ENCODE data around the gene ITPKA.

The ITPKA gene

GRCh38 chr15:41489641-41490040 is 4.0 kb upstream of the ITPKA start:
- H3K4me1 ChIP-seq (ENCODE audit: insufficient read depth, low read length, severe bottlenecking), result peaks cover 18% of the 10 kb centered on the region
- no peak overlapping the region for H3K4me3 ChIP-seq (ENCODE audit: low read depth, low read length, poor library complexity, severe bottlenecking)
- H3K4me2 ChIP-seq (ENCODE audit: low read length), result no peak overlapping the region
- no peak overlapping the region for H2AFZ ChIP-seq (ENCODE audit: low read length)
- H3F3A ChIP-seq (ENCODE audit: insufficient read depth, low read length), result no peaks in the 10 kb centered on the region
- TF ChIP-seq EZH2 (IDR thresholded peaks at IDR 0.05; ENCODE audit: borderline replicate concordance, low read length), result no peak
- TF ChIP-seq, protein P1, sequence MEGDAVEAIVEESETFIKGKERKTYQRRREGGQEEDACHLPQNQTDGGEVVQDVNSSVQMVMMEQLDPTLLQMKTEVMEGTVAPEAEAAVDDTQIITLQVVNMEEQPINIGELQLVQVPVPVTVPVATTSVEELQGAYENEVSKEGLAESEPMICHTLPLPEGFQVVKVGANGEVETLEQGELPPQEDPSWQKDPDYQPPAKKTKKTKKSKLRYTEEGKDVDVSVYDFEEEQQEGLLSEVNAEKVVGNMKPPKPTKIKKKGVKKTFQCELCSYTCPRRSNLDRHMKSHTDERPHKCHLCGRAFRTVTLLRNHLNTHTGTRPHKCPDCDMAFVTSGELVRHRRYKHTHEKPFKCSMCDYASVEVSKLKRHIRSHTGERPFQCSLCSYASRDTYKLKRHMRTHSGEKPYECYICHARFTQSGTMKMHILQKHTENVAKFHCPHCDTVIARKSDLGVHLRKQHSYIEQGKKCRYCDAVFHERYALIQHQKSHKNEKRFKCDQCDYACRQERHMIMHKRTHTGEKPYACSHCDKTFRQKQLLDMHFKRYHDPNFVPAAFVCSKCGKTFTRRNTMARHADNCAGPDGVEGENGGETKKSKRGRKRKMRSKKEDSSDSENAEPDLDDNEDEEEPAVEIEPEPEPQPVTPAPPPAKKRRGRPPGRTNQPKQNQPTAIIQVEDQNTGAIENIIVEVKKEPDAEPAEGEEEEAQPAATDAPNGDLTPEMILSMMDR (IDR thresholded peaks at IDR 0.05; ENCODE audit: low read length), result no peak
- H4K20me1 ChIP-seq (ENCODE audit: insufficient read depth, low read length), result no peaks in the 10 kb centered on the region
- H3K27me3 ChIP-seq (ENCODE audit: insufficient read depth, low read length), result peaks cover 6% of the 10 kb centered on the region
- no peaks in the 10 kb centered on the region for H3K79me2 ChIP-seq (ENCODE audit: insufficient read depth, low read length)
- no peak overlapping the region for H3K27ac ChIP-seq (ENCODE audit: low read depth, low read length, poor library complexity, severe bottlenecking)
- no peaks in the 10 kb centered on the region for H3K9me3 ChIP-seq (ENCODE audit: low read length)
- no peaks in the 10 kb centered on the region for H3K9me2 ChIP-seq (ENCODE audit: low read depth, low read length)
- no peaks in the 10 kb centered on the region for H3K36me3 ChIP-seq (ENCODE audit: insufficient read depth, low read length)
- no peak overlapping the region for H3K9ac ChIP-seq (ENCODE audit: low read length)

DNA sequence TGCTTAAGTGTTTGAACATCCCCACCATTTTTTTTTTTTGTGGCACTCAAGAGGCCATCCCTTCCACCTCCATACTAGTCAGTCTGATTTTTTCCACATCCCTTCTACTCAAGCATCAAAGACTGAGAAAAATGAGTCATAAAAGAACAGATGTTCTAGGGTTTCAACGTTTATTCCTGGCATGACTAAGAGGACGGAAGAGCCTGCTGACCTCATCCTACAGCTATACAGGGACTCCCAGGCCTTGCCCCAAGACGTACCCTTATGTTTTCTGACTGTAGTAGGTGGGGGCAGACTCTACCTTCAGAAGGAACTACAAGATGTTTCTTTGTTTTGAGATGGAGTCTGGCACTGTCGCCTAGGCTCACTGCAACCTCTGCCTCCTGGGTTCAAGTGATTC is 3.3 kb upstream of the ITPKA start:
- no peaks in the 10 kb centered on the region for H4K20me1 ChIP-seq (ENCODE audit: insufficient read depth, low read length)
- no peaks in the 10 kb centered on the region for H3K79me2 ChIP-seq (ENCODE audit: insufficient read depth, low read length)
- TF ChIP-seq, protein P1 (IDR thresholded peaks at IDR 0.05; ENCODE audit: low read length), result no peak
- TF ChIP-seq EZH2 (IDR thresholded peaks at IDR 0.05; ENCODE audit: borderline replicate concordance, low read length), result no peak
- no peaks in the 10 kb centered on the region for H3K9me3 ChIP-seq (ENCODE audit: low read length)
- no peak overlapping the region for H3K27ac ChIP-seq (ENCODE audit: low read depth, low read length, poor library complexity, severe bottlenecking)
- no peaks in the 10 kb centered on the region for H3F3A ChIP-seq (ENCODE audit: insufficient read depth, low read length)
- no peak overlapping the region for H3K9ac ChIP-seq (ENCODE audit: low read length)
- no peak overlapping the region for H2AFZ ChIP-seq (ENCODE audit: low read length)
- no peak overlapping the region for H3K4me2 ChIP-seq (ENCODE audit: low read length)
- H3K27me3 ChIP-seq (ENCODE audit: insufficient read depth, low read length), result peaks cover 11% of the 10 kb centered on the region
- peaks cover 25% of the 10 kb centered on the region for H3K4me1 ChIP-seq (ENCODE audit: insufficient read depth, low read length, severe bottlenecking)
- no peaks in the 10 kb centered on the region for H3K9me2 ChIP-seq (ENCODE audit: low read depth, low read length)
- no peaks in the 10 kb centered on the region for H3K36me3 ChIP-seq (ENCODE audit: insufficient read depth, low read length)
- no peak overlapping the region for H3K4me3 ChIP-seq (ENCODE audit: low read depth, low read length, poor library complexity, severe bottlenecking)

DNA sequence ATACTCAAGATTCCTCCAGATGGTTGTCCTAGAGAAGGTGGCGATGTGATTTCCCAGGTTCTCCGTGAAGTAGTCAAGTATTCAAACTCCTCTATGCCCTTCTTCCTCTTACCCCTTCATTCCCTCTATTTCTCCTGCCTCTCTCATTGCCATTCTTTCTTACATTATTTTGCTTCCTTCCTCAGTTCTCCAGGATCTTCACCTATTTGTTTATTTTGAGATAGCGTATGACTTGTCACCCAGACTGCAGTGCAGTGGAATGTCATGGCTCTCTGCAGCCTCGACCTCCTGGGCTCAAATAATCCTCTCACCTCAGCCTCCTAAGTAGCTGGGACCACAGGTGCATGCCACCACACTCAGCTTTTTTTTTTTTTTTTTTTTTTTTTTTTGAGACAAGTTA is 1.8 kb upstream of the ITPKA start:
- Histone ChIP-seq H3K4me1 (ENCODE audit: insufficient read depth, low read length, severe bottlenecking) (peaks cover 29% of the 10 kb centered on the region), H3F3A (ENCODE audit: insufficient read depth, low read length) (no peaks in the 10 kb centered on the region), H3K9me3 (ENCODE audit: low read length) (no peaks in the 10 kb centered on the region), H3K4me3 (ENCODE audit: low read depth, low read length, poor library complexity, severe bottlenecking) (no peak overlapping the region), H3K4me2 (ENCODE audit: low read length) (no peak overlapping the region), H3K27me3 (ENCODE audit: insufficient read depth, low read length) (peaks cover 11% of the 10 kb centered on the region), H3K36me3 (ENCODE audit: insufficient read depth, low read length) (no peaks in the 10 kb centered on the region), H3K9me2 (ENCODE audit: low read depth, low read length) (no peaks in the 10 kb centered on the region), H3K79me2 (ENCODE audit: insufficient read depth, low read length) (no peaks in the 10 kb centered on the region), H2AFZ (ENCODE audit: low read length) (no peak overlapping the region), H3K9ac (ENCODE audit: low read length) (no peak overlapping the region), H4K20me1 (ENCODE audit: insufficient read depth, low read length) (no peaks in the 10 kb centered on the region), H3K27ac (ENCODE audit: low read depth, low read length, poor library complexity, severe bottlenecking) (no peak overlapping the region)
- TF ChIP-seq, protein P1 (IDR thresholded peaks at IDR 0.05; ENCODE audit: low read length), result no peak
- TF ChIP-seq EZH2 (IDR thresholded peaks at IDR 0.05; ENCODE audit: borderline replicate concordance, low read length), result no peak

Measured in OCI-LY1 (cell line).